ENCODE data around the gene METTL26.
"Not testable (repeated sequence)": the region's sequence is repeated elsewhere in the genome, so short reads cannot be mapped to it uniquely, and the experiment has no call there.

The METTL26 gene

DNA sequence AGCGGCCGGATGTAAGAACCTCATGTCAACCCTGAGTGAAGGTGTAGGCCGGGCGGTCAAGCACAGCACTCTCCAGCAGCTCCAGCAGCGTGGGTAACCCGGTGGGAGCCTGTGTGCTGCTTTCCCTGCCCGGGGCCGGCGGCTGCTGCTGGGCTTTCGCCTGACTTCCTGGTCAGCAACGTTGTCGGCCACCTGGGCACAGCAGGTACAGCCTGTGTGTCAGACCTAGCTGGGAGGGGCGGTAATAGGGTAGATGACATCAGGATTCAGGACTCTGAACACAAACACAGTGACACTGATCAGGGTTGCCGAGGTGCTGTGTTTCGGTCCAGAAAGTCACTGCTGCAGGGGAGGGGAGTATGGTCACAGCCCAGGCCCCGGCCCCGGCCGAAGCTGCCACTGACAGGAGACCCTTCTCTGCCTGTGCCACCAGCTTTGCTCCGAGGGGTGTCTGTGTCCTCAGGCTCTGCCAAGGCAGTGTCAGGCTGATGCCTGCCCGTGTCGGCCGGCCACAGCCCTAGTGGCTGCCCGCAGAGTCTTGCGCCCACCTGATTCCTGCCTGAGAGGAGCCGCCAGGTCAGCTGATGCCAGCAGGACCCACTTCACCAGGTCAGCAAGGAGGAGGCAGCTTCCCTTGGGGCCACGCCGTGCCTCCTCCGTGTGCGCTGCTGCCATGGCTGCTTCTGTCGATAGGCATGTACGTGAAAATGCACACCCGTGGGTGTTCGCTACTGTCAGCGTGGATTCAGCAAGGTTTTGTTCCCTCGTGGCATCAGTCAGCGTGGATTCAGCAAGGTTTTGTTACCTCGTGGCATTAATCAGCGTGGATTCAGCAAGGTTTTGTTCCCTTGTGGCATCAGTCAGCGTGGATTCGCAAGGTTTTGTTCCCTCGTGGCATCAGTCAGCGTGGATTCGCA, 37.0 kb downstream of the METTL26 start:
- H3K4me3 ChIP-seq (ENCODE audit: low read depth, low read length): no peak overlapping the region
- no peak for DNase-seq (ENCODE audit: low read depth)
- TF ChIP-seq, protein P1, sequence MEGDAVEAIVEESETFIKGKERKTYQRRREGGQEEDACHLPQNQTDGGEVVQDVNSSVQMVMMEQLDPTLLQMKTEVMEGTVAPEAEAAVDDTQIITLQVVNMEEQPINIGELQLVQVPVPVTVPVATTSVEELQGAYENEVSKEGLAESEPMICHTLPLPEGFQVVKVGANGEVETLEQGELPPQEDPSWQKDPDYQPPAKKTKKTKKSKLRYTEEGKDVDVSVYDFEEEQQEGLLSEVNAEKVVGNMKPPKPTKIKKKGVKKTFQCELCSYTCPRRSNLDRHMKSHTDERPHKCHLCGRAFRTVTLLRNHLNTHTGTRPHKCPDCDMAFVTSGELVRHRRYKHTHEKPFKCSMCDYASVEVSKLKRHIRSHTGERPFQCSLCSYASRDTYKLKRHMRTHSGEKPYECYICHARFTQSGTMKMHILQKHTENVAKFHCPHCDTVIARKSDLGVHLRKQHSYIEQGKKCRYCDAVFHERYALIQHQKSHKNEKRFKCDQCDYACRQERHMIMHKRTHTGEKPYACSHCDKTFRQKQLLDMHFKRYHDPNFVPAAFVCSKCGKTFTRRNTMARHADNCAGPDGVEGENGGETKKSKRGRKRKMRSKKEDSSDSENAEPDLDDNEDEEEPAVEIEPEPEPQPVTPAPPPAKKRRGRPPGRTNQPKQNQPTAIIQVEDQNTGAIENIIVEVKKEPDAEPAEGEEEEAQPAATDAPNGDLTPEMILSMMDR (conservative IDR thresholded peaks at IDR 0.05; ENCODE audit: low read depth, low read length): no peak

DNA sequence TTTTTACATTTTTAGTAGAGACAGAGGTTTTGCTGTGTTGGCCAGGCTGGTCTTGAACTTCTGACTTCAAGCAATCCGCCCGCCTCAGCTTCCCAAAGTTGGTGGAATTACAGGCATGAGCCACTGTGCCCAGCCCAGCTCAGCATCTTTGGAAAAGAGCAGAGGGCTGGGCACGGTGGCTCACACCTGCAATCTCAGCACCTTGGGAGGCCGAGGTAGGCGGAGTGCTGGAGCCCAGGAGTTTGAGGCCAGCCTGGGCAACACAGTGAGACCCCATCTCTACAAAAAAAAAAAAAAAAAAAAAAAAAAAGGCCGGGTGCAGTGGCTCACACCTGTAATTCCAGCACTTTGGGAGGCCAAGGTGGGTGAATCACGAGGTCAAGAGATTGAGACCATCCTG, 38.5 kb downstream of the METTL26 start:
- H3K4me3 ChIP-seq (ENCODE audit: low read depth, low read length); DNase-seq (ENCODE audit: low read depth): not testable (repeated sequence)

DNA sequence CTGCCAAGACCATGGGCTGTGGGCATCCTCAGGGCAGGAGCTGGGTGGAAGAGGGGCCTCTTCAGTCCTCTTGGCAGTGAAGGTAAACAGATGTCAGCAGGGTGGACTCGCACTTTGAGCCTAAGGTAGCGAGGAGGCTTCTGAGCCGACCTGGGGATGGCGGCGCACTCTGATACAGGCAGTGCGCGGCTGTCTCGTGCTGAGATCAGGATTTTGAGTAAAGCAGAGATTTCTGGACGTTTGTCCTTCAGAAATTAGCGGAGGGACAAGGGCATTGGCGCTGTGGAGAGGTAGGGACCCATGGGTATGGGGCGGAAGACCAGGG, 39.4 kb downstream of the METTL26 start:
- TF ChIP-seq, protein P1 (conservative IDR thresholded peaks at IDR 0.05; ENCODE audit: low read depth, low read length): no peak
- no peak for DNase-seq (ENCODE audit: low read depth)
- H3K4me3 ChIP-seq (ENCODE audit: low read depth, low read length): no peak overlapping the region

DNA sequence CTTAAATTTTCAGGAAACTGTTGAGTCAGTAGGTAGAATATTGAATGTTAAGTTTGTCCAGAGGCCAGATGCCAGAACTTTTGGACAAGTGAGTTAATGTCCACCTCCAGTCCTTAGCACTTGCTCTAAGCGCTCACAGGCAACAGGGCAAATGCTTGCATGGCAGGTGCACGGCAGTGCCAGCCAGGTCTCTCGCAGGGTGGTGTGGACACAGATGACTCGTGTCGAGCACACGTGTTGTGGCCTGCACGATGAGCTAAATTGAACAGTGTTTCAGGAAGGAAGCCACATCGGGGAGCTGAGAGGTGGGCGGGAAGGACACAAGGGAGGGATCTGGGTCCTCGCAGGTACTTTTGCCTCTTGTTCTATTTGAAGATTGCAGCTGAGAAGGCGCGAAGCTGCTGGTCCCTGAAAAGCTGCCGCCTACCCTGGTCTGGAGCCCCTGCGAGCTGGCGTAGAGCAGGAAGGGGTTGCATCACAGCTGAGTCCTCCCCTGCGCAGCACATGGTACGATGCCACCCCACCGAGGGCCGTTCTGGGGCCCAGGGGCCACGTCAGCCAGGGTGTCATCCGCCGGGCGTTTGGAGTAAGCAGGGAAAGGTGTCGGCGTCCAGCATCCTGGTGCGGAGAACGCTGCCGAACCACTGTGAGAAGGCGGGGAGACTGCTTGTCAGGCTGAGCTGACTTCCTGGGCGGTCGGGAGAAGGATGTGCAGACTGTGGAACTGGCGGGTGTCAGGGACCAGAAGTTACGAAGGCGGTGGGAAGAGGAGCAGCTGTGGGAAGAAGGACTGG, 40.0 kb downstream of the METTL26 start:
- no peak for DNase-seq (ENCODE audit: low read depth)
- no peak overlapping the region for H3K4me3 ChIP-seq (ENCODE audit: low read depth, low read length)
- TF ChIP-seq, protein P1 (conservative IDR thresholded peaks at IDR 0.05; ENCODE audit: low read depth, low read length): no peak

DNA sequence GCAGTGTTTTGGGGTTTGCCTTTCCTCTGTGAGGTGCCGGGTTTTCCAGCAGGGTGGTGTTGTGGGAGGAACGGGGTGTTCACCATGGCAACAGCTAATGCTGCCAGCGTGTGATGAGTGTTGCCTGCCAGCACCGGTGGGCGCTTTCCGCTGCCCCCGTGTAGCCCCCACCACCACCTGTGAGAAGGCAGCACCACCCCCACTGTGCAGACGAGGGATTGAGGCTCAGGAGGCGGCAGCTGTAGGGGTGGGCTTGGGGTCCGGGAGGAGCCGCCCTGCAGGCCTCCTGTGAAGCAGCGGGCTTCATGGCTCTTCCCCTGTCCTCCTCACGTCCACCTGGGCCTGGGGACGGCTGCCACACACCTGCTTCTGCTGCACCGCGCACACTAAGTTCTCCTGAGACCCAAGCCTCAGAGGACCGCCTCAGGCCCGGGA, 41.0 kb downstream of the METTL26 start:
- no peak for DNase-seq (ENCODE audit: low read depth)
- TF ChIP-seq, protein P1 (conservative IDR thresholded peaks at IDR 0.05; ENCODE audit: low read depth, low read length): no peak
- no peak overlapping the region for H3K4me3 ChIP-seq (ENCODE audit: low read depth, low read length)

DNA sequence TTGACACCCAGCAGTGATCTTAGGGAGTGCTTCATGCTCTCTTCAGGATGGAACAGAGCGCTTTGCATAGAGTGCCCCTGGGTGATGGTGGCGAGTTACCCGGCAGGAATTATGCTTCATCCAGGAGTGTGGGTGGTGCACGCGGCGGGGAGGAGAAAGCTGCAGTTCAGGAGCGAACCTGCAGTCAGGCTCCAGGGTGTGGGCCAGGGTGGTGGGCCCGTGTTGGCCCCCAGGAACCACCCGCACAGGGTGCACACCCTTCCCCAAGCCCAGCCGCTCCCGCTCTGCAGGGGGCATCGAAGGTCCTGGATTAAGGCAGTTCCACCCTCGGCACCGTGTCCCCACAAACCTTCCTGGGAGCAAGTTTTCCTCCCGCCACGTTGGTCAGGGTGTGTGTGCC, 42.3 kb downstream of the METTL26 start:
- DNase-seq (ENCODE audit: low read depth): no peak
- no peak overlapping the region for H3K4me3 ChIP-seq (ENCODE audit: low read depth, low read length)

DNA sequence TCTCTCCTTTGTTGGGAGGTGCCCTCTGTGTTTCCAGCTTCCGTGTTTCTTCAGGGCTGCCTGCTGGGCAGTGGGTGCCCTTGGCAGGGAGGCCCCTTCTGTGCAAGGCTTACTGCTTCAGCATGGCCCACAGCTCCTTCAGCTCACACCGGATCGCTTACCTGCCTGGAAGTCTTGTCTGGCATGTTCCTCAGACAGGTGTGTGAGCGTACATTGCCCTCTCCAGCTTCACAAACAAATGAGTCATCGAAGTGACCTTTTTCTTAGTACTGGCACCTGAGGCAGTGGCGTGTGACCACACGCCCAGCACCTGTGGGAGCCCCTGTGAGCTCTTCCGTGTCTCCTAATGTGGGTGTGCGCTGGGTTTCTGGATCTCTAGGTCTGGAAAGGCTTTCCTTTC, 42.7 kb downstream of the METTL26 start:
- H3K4me3 ChIP-seq (ENCODE audit: low read depth, low read length): no peak overlapping the region
- TF ChIP-seq, protein P1 (conservative IDR thresholded peaks at IDR 0.05; ENCODE audit: low read depth, low read length): no peak
- no peak for DNase-seq (ENCODE audit: low read depth)

More for the DNA sequence above, 42.3 kb downstream of the METTL26 start:
- TF ChIP-seq, protein P1 (conservative IDR thresholded peaks at IDR 0.05; ENCODE audit: low read depth, low read length): no peak

Data from choroid plexus epithelial cell (primary cell).